Vagina (tissue), 2 donors: Measurements from ENCODE around the gene PRSS35.

Experiments used
- POLR2A ChIP-seq, 2 donors: fragments of 450-650 bp; IDR thresholded peaks; one replicate each; pipeline ENCODE4 v1.6.1; 2017; ENCODE audit warnings: antibody characterized with exemption in 2 of 2, mild to moderate bottlenecking in 2 of 2, moderate library complexity in 2 of 2
- POLR2AphosphoS5 ChIP-seq, 2 donors: sonication (generic); formaldehyde crosslinking; IDR thresholded peaks; one replicate each; pipeline ENCODE4 v1.9.0; 2017; ENCODE audit warnings: antibody characterized with exemption in 2 of 2, mild to moderate bottlenecking in 2 of 2, low read depth in 1 of 2; ENCODE audit not compliant: insufficient read depth in 1 of 2
- TF ChIP-seq, protein P1 (sequence below), 3 experiments: fragments of 450-650 bp in 2 of 3; fragments of 200-600 bp in 1 of 3; sonication (generic) in 1 of 3; IDR thresholded peaks; one replicate each; pipeline ENCODE4 v1.5.1; 2017 to 2019; ENCODE audit warnings: antibody characterized with exemption in 3 of 3, mild to moderate bottlenecking in 2 of 3, moderate library complexity in 2 of 3

DNA sequence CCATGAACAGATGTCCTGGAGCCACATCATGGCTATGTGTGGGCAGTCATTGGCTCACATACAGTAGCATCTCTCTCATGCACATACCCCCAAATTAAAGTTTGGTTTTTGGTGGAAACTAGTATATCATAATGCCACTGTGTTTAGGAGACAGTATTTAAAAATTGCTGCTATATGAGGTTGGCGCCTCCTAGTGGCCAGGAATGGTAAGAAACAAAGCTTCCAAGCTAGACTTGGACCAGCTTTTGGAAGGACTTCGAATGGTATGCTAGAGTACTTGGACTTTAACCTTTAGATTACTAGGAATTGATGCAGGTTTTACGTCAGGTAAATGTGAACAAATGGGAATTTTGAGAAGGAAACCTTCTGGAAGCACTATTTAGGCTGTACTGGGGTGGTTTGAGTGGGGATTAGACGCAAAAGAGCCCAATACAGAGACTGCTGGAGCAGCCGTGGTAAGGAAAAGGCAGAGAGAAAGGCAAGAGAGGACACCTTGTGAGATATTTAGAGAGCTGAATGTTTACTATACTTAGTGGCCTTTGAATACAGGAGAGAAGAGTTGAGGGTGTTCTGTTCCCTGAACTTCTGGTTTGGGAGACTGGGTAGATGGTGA lies 23.8 kb downstream of the PRSS35 start:
- TF ChIP-seq, protein P1, sequence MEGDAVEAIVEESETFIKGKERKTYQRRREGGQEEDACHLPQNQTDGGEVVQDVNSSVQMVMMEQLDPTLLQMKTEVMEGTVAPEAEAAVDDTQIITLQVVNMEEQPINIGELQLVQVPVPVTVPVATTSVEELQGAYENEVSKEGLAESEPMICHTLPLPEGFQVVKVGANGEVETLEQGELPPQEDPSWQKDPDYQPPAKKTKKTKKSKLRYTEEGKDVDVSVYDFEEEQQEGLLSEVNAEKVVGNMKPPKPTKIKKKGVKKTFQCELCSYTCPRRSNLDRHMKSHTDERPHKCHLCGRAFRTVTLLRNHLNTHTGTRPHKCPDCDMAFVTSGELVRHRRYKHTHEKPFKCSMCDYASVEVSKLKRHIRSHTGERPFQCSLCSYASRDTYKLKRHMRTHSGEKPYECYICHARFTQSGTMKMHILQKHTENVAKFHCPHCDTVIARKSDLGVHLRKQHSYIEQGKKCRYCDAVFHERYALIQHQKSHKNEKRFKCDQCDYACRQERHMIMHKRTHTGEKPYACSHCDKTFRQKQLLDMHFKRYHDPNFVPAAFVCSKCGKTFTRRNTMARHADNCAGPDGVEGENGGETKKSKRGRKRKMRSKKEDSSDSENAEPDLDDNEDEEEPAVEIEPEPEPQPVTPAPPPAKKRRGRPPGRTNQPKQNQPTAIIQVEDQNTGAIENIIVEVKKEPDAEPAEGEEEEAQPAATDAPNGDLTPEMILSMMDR (IDR thresholded peaks at IDR 0.05) = peak in 2 of 3 experiments; percentile 13 to 23
- no peak for TF ChIP-seq POLR2A (IDR thresholded peaks at IDR 0.05)
- no peak for TF ChIP-seq POLR2AphosphoS5 (IDR thresholded peaks at IDR 0.05; ENCODE audit: insufficient read depth in 1 of 2, low read depth in 1 of 2)
